ENCODE measurements around the gene ASCC2. TPM values are rescaled to one million over a fixed set of nuclear protein-coding genes. Genes with fewer than 3 reads are reported as not detected.

ASCC2 gene
- total RNA-seq, 2 donors from 2014 or later = 44.2 to 45.5 TPM

DNA sequence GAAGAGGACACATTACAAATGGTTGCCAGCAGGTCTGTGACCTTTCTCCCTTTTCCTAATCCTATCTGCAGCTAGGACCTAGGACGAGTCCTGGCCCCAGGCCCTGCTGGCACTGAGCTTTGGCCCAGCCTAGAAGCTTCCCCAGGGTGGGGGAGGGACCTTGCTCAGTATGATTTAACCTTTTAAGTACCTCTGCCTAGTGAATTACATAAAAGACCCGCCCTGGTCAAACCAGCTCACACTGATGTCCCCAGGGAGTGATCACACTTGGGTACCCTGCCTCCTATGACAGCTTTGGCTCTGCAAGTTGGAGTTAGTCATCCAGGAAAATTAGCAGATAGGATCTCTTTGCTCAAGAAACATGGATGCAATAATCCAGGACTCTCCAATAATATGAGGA, 21.9 kb downstream of the ASCC2 start:
- TF ChIP-seq, protein P1, sequence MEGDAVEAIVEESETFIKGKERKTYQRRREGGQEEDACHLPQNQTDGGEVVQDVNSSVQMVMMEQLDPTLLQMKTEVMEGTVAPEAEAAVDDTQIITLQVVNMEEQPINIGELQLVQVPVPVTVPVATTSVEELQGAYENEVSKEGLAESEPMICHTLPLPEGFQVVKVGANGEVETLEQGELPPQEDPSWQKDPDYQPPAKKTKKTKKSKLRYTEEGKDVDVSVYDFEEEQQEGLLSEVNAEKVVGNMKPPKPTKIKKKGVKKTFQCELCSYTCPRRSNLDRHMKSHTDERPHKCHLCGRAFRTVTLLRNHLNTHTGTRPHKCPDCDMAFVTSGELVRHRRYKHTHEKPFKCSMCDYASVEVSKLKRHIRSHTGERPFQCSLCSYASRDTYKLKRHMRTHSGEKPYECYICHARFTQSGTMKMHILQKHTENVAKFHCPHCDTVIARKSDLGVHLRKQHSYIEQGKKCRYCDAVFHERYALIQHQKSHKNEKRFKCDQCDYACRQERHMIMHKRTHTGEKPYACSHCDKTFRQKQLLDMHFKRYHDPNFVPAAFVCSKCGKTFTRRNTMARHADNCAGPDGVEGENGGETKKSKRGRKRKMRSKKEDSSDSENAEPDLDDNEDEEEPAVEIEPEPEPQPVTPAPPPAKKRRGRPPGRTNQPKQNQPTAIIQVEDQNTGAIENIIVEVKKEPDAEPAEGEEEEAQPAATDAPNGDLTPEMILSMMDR (conservative IDR thresholded peaks at IDR 0.05) = no peak
- H3K36me3 Mint-ChIP-seq (ENCODE audit: low read depth) = peaks cover 55% of the 10 kb centered on the region
- 73% methylated on average over 2 of the region's 2 CpGs; no CpG with 5 or more reads in 1 of the 2 experiments for WGBS, 2 experiments (ENCODE audit: insufficient coverage in 1 of 2, insufficient read length in 1 of 2)
- Histone ChIP-seq H3K4me3 (ENCODE audit: low read length) (no peak overlapping the region), H3K36me3 (ENCODE audit: control insufficient read depth, insufficient read depth, low read length) (peaks cover 72% of the 10 kb centered on the region), H3K9ac (ENCODE audit: extremely low read depth, low read length, poor library complexity, severe bottlenecking) (no peak overlapping the region), H3K9me3 (ENCODE audit: control insufficient read depth, low read length) (no peaks in the 10 kb centered on the region), H3K27me3 (ENCODE audit: control insufficient read depth, insufficient read depth, low read length, poor library complexity, severe bottlenecking) (no peaks in the 10 kb centered on the region), H3K27ac (ENCODE audit: low read depth, low read length) (no peak overlapping the region), H3K4me1 (ENCODE audit: control insufficient read depth, insufficient read depth, low read length) (no peaks in the 10 kb centered on the region)
- DNase-seq = no peak
- H3K27me3 Mint-ChIP-seq (ENCODE audit: insufficient read depth) = no peaks in the 10 kb centered on the region
- H3K27ac Mint-ChIP-seq = no peak overlapping the region
- no peaks in the 10 kb centered on the region for H3K4me1 Mint-ChIP-seq
- H3K9me3 Mint-ChIP-seq = no peaks in the 10 kb centered on the region
- no peak overlapping the region for H3K4me3 Mint-ChIP-seq

- Histone ChIP-seq H3K9ac (ENCODE audit: extremely low read depth, low read length, poor library complexity, severe bottlenecking) (no peak overlapping the region), H3K4me3 (ENCODE audit: low read length) (no peak overlapping the region), H3K9me3 (ENCODE audit: control insufficient read depth, low read length) (no peaks in the 10 kb centered on the region), H3K27ac (ENCODE audit: low read depth, low read length) (no peak overlapping the region), H3K27me3 (ENCODE audit: control insufficient read depth, insufficient read depth, low read length, poor library complexity, severe bottlenecking) (no peaks in the 10 kb centered on the region), H3K4me1 (ENCODE audit: control insufficient read depth, insufficient read depth, low read length) (no peaks in the 10 kb centered on the region), H3K36me3 (ENCODE audit: control insufficient read depth, insufficient read depth, low read length) (peaks cover 72% of the 10 kb centered on the region)
- TF ChIP-seq, protein P1 (conservative IDR thresholded peaks at IDR 0.05) = no peak
- 94 to 95% methylated on average over 3 of the region's 4 CpGs for WGBS, 2 experiments (ENCODE audit: insufficient coverage in 1 of 2, insufficient read length in 1 of 2)
- no peak for DNase-seq
- no peak overlapping the region for H3K4me3 Mint-ChIP-seq
- no peak overlapping the region for H3K27ac Mint-ChIP-seq
- no peaks in the 10 kb centered on the region for H3K9me3 Mint-ChIP-seq
- H3K36me3 Mint-ChIP-seq (ENCODE audit: low read depth) = peaks cover 56% of the 10 kb centered on the region
- no peaks in the 10 kb centered on the region for H3K4me1 Mint-ChIP-seq
- H3K27me3 Mint-ChIP-seq (ENCODE audit: insufficient read depth) = no peaks in the 10 kb centered on the region
Observed at GRCh38 chr22:29815580-29815979, 22.5 kb downstream of the ASCC2 start.

DNA sequence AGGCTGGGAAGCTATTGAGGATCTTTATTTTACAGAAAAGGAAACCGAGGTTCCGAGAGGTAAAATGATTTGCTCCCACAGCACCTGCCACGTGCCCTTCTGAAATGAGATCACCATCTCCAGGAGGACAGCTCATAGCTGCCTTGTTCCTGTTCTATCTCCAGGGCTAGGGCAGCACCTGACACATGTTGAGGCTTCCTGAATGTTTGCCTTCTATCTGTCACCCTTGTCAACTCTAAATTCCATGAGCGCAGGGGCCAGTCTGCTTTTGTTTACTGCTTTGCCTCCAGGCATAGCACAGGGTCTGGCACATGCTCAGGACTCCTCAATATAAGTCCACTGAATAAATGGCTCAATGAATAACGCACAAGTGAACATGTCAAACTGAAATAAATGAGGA, 24.1 kb downstream of the ASCC2 start:
- no peak overlapping the region for H3K4me3 ChIP-seq (ENCODE audit: low read length)
- H3K9me3 Mint-ChIP-seq = no peaks in the 10 kb centered on the region
- H3K36me3 Mint-ChIP-seq (ENCODE audit: low read depth) = peaks cover 57% of the 10 kb centered on the region
- no peak overlapping the region for H3K4me3 Mint-ChIP-seq
- H3K27ac Mint-ChIP-seq = no peak overlapping the region
- peaks cover 74% of the 10 kb centered on the region for H3K36me3 ChIP-seq (ENCODE audit: control insufficient read depth, insufficient read depth, low read length)
- no peak for DNase-seq
- WGBS, 2 experiments (ENCODE audit: insufficient coverage in 1 of 2, insufficient read length in 1 of 2) = 92 to 100% methylated on average over 5 of the region's 5 CpGs
- no peak overlapping the region for H3K9ac ChIP-seq (ENCODE audit: extremely low read depth, low read length, poor library complexity, severe bottlenecking)
- no peaks in the 10 kb centered on the region for H3K4me1 Mint-ChIP-seq
- TF ChIP-seq, protein P1 (conservative IDR thresholded peaks at IDR 0.05) = no peak
- no peaks in the 10 kb centered on the region for H3K27me3 Mint-ChIP-seq (ENCODE audit: insufficient read depth)
- no peaks in the 10 kb centered on the region for H3K27me3 ChIP-seq (ENCODE audit: control insufficient read depth, insufficient read depth, low read length, poor library complexity, severe bottlenecking)
- no peak overlapping the region for H3K27ac ChIP-seq (ENCODE audit: low read depth, low read length)
- H3K9me3 ChIP-seq (ENCODE audit: control insufficient read depth, low read length) = no peaks in the 10 kb centered on the region
- no peaks in the 10 kb centered on the region for H3K4me1 ChIP-seq (ENCODE audit: control insufficient read depth, insufficient read depth, low read length)
